K562 (cell line): ENCODE results near the gene MVK. TPM values are rescaled to one million over a fixed set of nuclear protein-coding genes. Genes with fewer than 3 reads are reported as not detected.

Experiments
- ARHGAP35 ChIP-seq: fragments of 450-650 bp; IDR thresholded peaks from 2 replicates; pipeline ENCODE4 v1.6.1; 2018; ENCODE audit not compliant: partially characterized antibody
- CUX1 ChIP-seq: fragments of 200-800 bp; sonication (Bioruptor generic); IDR thresholded peaks from 2 replicates; pipeline ENCODE4 v1.6.1; 2016; ENCODE audit warnings: missing genetic modification characterization, missing compliant biosample characterization
- HDGF ChIP-seq: fragments of 450-650 bp; IDR thresholded peaks from 2 replicates; pipeline ENCODE4 v1.6.1; 2016
- HMGXB4 ChIP-seq: sonication (generic); formaldehyde crosslinking; IDR thresholded peaks from 2 replicates; pipeline ENCODE4 v1.8.1; 2023; ENCODE audit warnings: mild to moderate bottlenecking, missing genetic modification reagents
- L3MBTL2 ChIP-seq: fragments of 450-650 bp; IDR thresholded peaks from 2 replicates; pipeline ENCODE4 v1.6.1; 2016; ENCODE audit warnings: mild to moderate bottlenecking, moderate library complexity
- MEIS2 ChIP-seq: fragments of 450-650 bp; IDR thresholded peaks from 2 replicates; pipeline ENCODE4 v1.6.1; 2014; ENCODE audit warnings: mild to moderate bottlenecking; ENCODE audit not compliant: partially characterized antibody
- NFYB ChIP-seq: IDR thresholded peaks from 2 replicates; pipeline ENCODE4 v1.6.1; 2011; ENCODE audit warnings: mild to moderate bottlenecking, moderate library complexity; ENCODE audit not compliant: insufficient read length; ENCODE audit errors: extremely low read depth
- NR2C2 ChIP-seq, 2 experiments: fragments of 200-800 bp in 1 of 2; sonication (Bioruptor generic) in 1 of 2; sonication (generic) in 1 of 2; formaldehyde crosslinking in 1 of 2; IDR thresholded peaks; 2 replicates each; pipeline versions ENCODE4 v1.6.1 to v1.8.0; 2016 to 2022; ENCODE audit warnings: mild to moderate bottlenecking in 1 of 2, missing compliant biosample characterization in 1 of 2, missing genetic modification characterization in 1 of 2, missing genetic modification reagents in 1 of 2
- SIX5 ChIP-seq, 2 experiments: IDR thresholded peaks; 2 replicates each; pipeline ENCODE4 v1.6.1; 2011; ENCODE audit warnings: low read length in 2 of 2, borderline replicate concordance in 1 of 2, low read depth in 1 of 2, mild to moderate bottlenecking in 1 of 2, moderate library complexity in 1 of 2; ENCODE audit not compliant: insufficient read depth in 1 of 2
- SMARCB1 ChIP-seq: IDR thresholded peaks from 2 replicates; pipeline ENCODE4 v1.6.1; 2011; ENCODE audit warnings: improper control_type of control experiment, low read depth; ENCODE audit not compliant: insufficient read length
- TSC22D4 ChIP-seq: fragments of 450-650 bp; IDR thresholded peaks from 2 replicates; pipeline ENCODE4 v1.6.1; 2016; ENCODE audit warnings: missing genetic modification characterization, missing biosample characterization, control low read depth
- ZBTB5 ChIP-seq: fragments of 450-650 bp; IDR thresholded peaks from 2 replicates; pipeline ENCODE4 v1.6.1; 2017; ENCODE audit warnings: antibody characterized with exemption
- ZKSCAN3 ChIP-seq: fragments of 250-450 bp; sonication (Bioruptor Pico); IDR thresholded peaks from 2 replicates; pipeline ENCODE4 v1.4.0; 2020
- ZNF217 ChIP-seq: sonication (generic); formaldehyde crosslinking; IDR thresholded peaks from 2 replicates; pipeline ENCODE4 v1.8.0; 2022; ENCODE audit warnings: mild to moderate bottlenecking, missing genetic modification reagents
- ZNF668 ChIP-seq: fragments of 250-450 bp; sonication (Bioruptor Pico); IDR thresholded peaks from 2 replicates; pipeline ENCODE4 v1.8.0; 2022; ENCODE audit warnings: mild to moderate bottlenecking, inconsistent platforms
- ZNF740 ChIP-seq, 3 experiments: fragments of 200-800 bp in 1 of 3; sonication (Bioruptor generic) in 1 of 3; sonication (generic) in 1 of 3; formaldehyde crosslinking in 1 of 3; IDR thresholded peaks; 2 replicates each; pipeline versions ENCODE4 v1.6.1 to v1.8.0; 2016 to 2022; ENCODE audit warnings: mild to moderate bottlenecking in 2 of 3, missing compliant biosample characterization in 2 of 3, missing genetic modification characterization in 2 of 3, missing genetic modification reagents in 1 of 3
- polyA plus RNA-seq, 8 experiments: library from polyadenylated mRNA; depleted of rRNA in 4 of 8; stranded (reverse) in 5 of 8; unstranded in 3 of 8; fragments of >200 nt; fragmentation: Nextera tagmentation in 2 of 8; fragmentation: Illumina TruSeq in 1 of 8; extraction: Ambion mirVana in 2 of 8; extraction: Trizol in 1 of 8; gene quantifications; 2 replicates each; pipeline versions ENCODE4 v1.2.1 to v1.2.3, GENCODE V29; 2011 to 2014; ENCODE audit warnings: inconsistent platforms in 1 of 8, missing spikeins in 1 of 8
- total RNA-seq, 7 experiments: library from RNA; depleted of rRNA in 6 of 7; stranded (reverse); fragments of >200 nt in 6 of 7; fragmentation: Illumina TruSeq in 2 of 7; extraction: Trizol in 2 of 7; gene quantifications; 2 replicates each; pipeline versions ENCODE4 v1.2.1 to v1.2.3, GENCODE V29; 2011 to 2021; ENCODE audit warnings: low replicate concordance in 1 of 7

Gene MVK
- total and polyA plus RNA-seq, 9 of the 15 experiments (the other 6 are each of a cell fraction or from before 2014, with no cell fraction given): 0.41 to 33.6 (median 18.8) TPM

- TF ChIP-seq ZBTB5: no peak
- TF ChIP-seq HDGF: no peak
- no peak for TF ChIP-seq ZKSCAN3 (CRISPR knock-in tag)
- no peak for TF ChIP-seq NR2C2 (CRISPR knock-in tag; IDR thresholded peaks at IDR 0.05)
- TF ChIP-seq NR2C2 (tag; IDR thresholded peaks at IDR 0.05): no peak
- no peak for TF ChIP-seq HMGXB4 (CRISPR knock-in tag)
- TF ChIP-seq NFYB: no peak
- TF ChIP-seq TSC22D4 (tag): no peak
- TF ChIP-seq MEIS2: peak; percentile 9
- TF ChIP-seq ZNF668 (CRISPR knock-in tag): no peak
- no peak for TF ChIP-seq SMARCB1
- no peak for TF ChIP-seq ZNF217 (CRISPR knock-in tag)
- TF ChIP-seq ARHGAP35: no peak
- peak; percentile 36; the same call in 1 of the 2 replicates for TF ChIP-seq ZNF740 (CRISPR knock-in tag; IDR thresholded peaks at IDR 0.05)
- TF ChIP-seq ZNF740 (tag; IDR thresholded peaks at IDR 0.05): no peak
- no peak for TF ChIP-seq SIX5 (IDR thresholded peaks at IDR 0.05; ENCODE audit: borderline replicate concordance in 1 of 2, insufficient read depth in 1 of 2, low read depth in 1 of 2, low read length in 2 of 2)
- TF ChIP-seq CUX1 (CRISPR knock-in tag): no peak
- TF ChIP-seq L3MBTL2: no peak
Observed at GRCh38 chr12:109606320-109607028, 32.9 kb downstream of the MVK start (continued).
